Daoy (cell line): ENCODE data around the gene ANGPTL3. TPM values are rescaled to one million over a fixed set of nuclear protein-coding genes. Genes with fewer than 3 reads are reported as not detected.
"Not testable (repeated sequence)": the region's sequence is repeated elsewhere in the genome, so short reads cannot be mapped to it uniquely, and the experiment has no call there.

Experiments used
- DNase-seq: peaks from one replicate; pipeline ENCODE4 v3.0.0-alpha.2; 2015; ENCODE audit warnings: low read depth
- total RNA-seq: library from RNA; depleted of rRNA; stranded (reverse); fragments of >200 nt; shearing (Covaris generic); gene quantifications from 2 replicates; pipeline ENCODE4 v1.2.3, GENCODE V29; 2014; rRNA removed

ANGPTL3 gene, protein sequence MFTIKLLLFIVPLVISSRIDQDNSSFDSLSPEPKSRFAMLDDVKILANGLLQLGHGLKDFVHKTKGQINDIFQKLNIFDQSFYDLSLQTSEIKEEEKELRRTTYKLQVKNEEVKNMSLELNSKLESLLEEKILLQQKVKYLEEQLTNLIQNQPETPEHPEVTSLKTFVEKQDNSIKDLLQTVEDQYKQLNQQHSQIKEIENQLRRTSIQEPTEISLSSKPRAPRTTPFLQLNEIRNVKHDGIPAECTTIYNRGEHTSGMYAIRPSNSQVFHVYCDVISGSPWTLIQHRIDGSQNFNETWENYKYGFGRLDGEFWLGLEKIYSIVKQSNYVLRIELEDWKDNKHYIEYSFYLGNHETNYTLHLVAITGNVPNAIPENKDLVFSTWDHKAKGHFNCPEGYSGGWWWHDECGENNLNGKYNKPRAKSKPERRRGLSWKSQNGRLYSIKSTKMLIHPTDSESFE
- total RNA-seq, result not detected in 2 replicates

DNA sequence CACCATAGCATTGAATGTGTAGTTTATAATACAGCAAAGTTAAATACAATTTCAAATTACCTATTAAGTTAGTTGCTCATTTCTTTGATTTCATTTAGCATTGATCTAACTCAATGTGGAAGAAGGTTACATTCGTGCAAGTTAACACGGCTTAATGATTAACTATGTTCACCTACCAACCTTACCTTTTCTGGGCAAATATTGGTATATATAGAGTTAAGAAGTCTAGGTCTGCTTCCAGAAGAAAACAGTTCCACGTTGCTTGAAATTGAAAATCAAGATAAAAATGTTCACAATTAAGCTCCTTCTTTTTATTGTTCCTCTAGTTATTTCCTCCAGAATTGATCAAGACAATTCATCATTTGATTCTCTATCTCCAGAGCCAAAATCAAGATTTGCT, at the start of gene ANGPTL3:
ANGPTL3 (plus strand) TSS at position 240 of the 400 bp plus-strand sequence; CDS start at position 287, 47 bp downstream.
- DNase-seq, result no peak

DNA sequence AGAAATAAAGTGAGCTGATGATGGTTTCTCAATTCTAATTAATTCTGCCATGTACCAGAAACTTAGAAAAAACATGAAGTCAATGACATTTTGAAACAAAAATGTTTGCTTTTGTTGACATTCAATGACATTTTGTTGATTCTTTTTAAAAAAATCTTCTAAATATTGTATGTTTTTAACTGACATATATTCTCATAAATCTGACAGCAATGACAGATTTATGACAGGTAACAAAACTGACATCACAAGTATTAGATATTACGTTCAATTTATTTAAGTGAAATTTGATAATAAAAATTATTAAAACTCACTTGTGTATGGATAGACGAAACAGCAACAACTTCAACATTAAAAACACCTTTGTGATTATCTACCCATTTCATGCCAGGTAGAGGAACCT, 36.0 kb upstream of the ANGPTL3 start:
- DNase-seq, result no peak

DNA sequence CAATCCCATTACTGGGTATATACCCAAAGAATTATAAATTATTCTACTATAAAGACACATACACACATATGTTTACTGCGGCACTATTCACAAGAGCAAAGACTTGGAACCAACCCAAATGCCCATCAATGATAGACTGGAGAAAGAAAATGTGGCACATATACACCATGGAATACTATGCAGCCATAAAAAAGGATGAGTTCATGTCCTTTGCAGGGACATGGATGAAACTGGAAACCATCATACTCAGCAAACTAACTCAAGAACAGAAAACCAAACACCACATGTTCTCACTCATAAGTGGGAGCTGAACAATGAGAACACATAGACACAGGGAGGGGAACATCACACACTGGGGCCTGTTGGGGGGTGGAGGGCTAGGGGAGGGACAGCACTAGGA, 30.1 kb upstream of the ANGPTL3 start:
- DNase-seq, result not testable (repeated sequence)

DNA sequence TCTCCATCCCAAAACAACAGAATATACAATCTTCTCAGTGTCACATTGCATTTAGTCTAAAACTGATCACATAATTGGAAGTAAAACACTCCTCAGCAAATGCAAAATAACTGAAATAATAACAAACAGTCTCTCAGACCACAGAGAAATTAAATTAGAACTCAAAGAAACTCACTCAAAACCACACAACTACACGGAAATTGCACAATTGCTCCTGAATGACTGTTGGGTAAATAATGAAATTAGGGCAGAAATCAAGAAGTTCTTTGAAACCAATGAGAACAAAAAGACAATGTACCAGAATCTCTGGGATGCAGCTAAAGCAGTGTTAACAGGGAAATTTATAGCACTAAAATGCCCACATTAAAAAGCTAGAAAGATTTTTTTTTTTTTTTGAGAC, 29.4 kb upstream of the ANGPTL3 start:
- not testable (repeated sequence) for DNase-seq

- not testable (repeated sequence) for DNase-seq
These were observed 25.8 kb upstream of the ANGPTL3 start for GRCh38 chr1:62571517-62571916.

GRCh38 chr1:62572476-62572875, 24.8 kb upstream of the ANGPTL3 start:
- no peak for DNase-seq

- no peak for DNase-seq
These were observed 23.6 kb upstream of the ANGPTL3 start for GRCh38 chr1:62573675-62574074.

GRCh38 chr1:62585469-62586155, 11.7 kb upstream of the ANGPTL3 start:
- no peak for DNase-seq

- peak; percentile 8 for DNase-seq
These were observed 9.3 kb upstream of the ANGPTL3 start for GRCh38 chr1:62588000-62588399.

DNA sequence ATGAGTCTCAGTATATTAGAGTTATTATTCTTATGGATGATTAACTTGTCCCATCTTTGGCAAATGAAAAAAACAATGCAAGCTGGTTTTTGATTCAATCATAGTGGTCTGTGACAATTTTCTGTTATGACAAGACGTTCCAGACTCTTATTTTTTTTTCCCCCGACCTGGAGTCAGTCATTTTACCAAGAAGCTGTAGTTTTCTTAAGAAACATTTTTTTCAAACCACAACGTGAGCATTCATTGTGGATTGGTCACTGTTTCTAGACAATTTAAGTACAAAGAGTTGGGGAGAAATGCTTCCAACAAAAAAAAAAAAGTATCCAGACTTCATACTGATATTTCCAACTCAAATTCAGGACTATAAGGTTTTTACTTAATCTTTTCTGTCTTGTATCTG, 8.0 kb upstream of the ANGPTL3 start:
- DNase-seq, result no peak

GRCh38 chr1:62590255-62590969, 6.9 kb upstream of the ANGPTL3 start:
- DNase-seq, result no peak

- no peak for DNase-seq
These were observed 6.4 kb upstream of the ANGPTL3 start for GRCh38 chr1:62590970-62591368.

DNA sequence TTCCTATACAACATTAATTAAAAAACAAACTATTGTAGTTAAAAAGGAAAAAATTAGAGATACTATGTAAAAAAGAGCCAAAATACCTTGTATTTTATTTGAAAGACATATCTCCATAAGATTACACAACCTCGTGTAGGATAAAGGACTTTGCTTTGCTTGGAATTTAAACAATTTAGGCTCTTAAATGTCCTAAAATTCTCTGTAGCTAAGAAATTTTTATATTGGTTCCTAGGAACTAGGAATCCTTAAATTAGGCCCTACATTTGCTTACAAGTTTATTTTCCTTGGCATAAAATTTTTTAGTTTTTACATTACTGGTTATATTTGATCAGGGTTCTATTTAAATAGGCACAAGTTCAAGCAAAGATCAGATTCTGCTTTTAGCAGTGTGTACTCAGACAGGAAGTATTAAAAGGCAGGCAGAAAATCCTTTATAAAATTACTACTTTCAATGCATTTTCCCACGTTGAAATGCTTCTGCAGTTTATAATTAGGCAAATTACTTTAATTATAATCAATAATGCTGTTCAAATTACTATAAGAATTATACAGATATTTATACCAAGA, 3.4 kb upstream of the ANGPTL3 start:
- no peak for DNase-seq

DNA sequence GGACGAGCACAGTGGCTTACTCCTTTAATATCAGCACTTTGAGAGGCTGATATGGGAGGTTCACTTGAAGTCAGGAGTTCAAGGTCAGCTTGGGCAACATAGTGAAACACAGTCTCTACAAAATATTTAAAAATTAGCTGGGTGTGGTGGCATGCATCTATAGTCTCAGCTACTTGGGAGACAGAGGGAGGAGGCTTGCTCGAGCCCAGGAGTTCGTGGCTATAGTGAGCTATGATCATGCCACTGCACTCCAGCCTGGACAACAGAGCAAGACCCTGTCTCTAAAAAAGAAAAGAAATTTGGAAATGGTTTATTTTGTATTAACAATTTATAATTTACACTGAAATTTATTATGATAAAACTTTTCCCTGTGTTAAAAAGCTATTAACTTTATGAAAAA, 1.7 kb upstream of the ANGPTL3 start:
- DNase-seq, result no peak

- no peak for DNase-seq
These were observed 1.7 kb downstream of the ANGPTL3 start for GRCh38 chr1:62599044-62599443.

- DNase-seq, result no peak
These were observed 4.1 kb downstream of the ANGPTL3 start for GRCh38 chr1:62601457-62601856.

- no peak for DNase-seq
These were observed 11.6 kb downstream of the ANGPTL3 start for GRCh38 chr1:62608905-62609304.

DNA sequence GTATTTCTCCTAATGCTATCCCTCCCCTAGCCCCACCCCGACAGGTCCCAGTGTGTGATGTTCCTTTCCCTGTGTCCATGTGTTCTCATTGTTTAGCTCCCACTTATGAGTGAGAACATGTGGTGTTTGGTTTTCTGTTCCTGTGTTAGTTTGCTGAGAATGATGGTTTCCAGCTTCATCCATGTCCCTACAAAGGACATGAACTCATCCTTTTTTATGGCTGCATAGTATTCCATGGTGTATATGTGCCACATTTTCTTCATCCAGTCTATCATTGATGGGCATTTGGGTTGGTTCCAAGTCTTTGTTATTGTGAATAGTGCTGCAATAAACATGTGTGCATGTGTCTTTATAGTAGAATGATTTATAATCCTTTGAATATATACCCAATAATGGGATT, 13.3 kb downstream of the ANGPTL3 start:
- not testable (repeated sequence) for DNase-seq

DNA sequence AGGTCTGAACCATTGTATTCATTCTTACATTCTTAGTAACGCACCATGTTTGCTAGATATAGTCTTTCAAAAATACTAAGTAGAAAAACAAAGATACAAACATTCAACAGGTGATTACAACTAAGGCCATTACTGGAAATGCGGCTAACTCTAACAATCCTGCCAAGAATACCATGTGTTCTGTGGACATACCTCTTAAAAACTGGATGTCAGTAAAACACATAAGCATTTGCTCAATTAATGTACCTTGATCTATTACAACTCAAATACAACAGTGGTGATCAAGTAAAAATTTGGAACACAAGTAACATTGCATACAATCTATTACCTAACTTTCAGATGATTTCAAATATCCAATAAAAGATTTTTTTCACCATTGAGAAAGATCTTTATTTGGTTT, 15.4 kb downstream of the ANGPTL3 start:
- no peak for DNase-seq

GRCh38 chr1:62613325-62613727, 16.0 kb downstream of the ANGPTL3 start:
- no peak for DNase-seq

DNA sequence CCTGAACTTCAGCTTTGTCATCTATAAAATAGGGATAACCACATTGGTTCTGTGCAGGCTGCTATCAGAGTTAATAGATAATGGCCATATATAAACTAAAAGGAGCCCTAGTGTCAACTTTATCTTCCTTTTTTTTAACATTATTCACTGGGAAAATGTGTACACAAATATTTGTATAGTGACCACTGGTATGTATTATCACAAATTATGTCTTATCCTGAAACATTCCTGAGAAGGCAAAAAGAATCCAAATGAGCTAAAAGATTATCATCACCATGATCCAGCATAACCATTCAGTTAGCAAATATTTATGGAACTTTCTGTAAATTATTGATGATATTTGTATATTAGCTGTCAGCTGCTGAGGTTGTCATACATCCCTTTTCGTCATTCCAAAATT, 16.6 kb downstream of the ANGPTL3 start:
- DNase-seq, result no peak

DNA sequence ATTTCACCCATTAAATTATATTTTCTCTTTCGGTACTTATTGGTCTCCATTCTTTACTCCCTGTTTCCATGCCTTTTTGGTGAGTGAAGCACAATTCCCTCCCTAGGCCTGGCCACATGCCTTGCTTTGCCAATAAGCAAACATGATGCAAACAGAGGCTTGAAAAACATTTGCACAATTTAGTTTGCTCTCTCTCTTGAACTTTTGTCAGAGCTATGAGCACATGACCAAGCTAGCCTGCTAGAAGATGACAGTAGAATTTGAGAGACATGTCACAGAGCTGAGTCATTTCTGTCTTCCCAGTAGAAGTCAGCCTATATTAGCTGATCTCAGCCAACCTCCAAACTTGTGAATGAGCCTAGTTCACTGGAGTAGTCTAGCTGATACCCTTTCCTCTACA, 24.6 kb downstream of the ANGPTL3 start:
- peak; percentile 34 for DNase-seq
